A549 (cell line): ENCODE measurements around the gene SHD. TPM values are rescaled to one million over a fixed set of nuclear protein-coding genes. Genes with fewer than 3 reads are reported as not detected.
A peak's percentile ranks its signal among the peaks of the same experiment; 100 is the strongest.

Source experiments
- ATAC-seq, 2 experiments: fragments of 200-7000 bp in 1 of 2; fragments of >200 bp in 1 of 2; cut with Nextera tagmentation in 1 of 2; cut with Tn5 transposase in 1 of 2; 3 replicates each; pipeline versions ENCODE4 v1.8.0 to v1.9.1; 2018 to 2020; ENCODE audit warnings: mild to moderate bottlenecking in 1 of 2, moderate library complexity in 1 of 2
- CTCF ChIA-PET: fragments of 300-600 bp; sonication (Branson Sonifier 250); formaldehyde crosslinking; extraction: SDS; loops from one replicate; lab custom pipeline; 2021; ENCODE audit warnings: antibody characterized with exemption, inconsistent platforms; lab: Yijun Ruan, JAX
- POLR2A ChIA-PET: fragments of 350-600 bp; formaldehyde crosslinking; extraction: SDS; loops from one replicate; lab custom pipeline; 2021; ENCODE audit warnings: antibody characterized with exemption, inconsistent platforms; lab: Yijun Ruan, JAX
- DNase-seq, 2 experiments: peaks; one replicate each; pipeline versions ENCODE4 v3.0.0 to v3.0.0-alpha.2; 2011 to 2016; ENCODE audit warnings: low read depth in 1 of 2, low spot score in 1 of 2
- FAIRE-seq: peaks from 2 replicates; lab custom pipeline; 2011; peaks lifted over from hg19 to GRCh38; lab: Jason Lieb, UNC
- H3K27ac ChIP-seq, 2 experiments: fragments of >200 bp; sonication (Bioruptor Twin); formaldehyde crosslinking; 3 replicates each; pipeline ENCODE4 v1.5.1; 2016 to 2017
- H3K4me1 ChIP-seq: fragments of >200 bp; sonication (Bioruptor Twin); formaldehyde crosslinking; 3 replicates; pipeline ENCODE4 v1.6.1; 2016
- H3K4me2 ChIP-seq: fragments of >200 bp; sonication (Bioruptor Twin); formaldehyde crosslinking; 3 replicates; pipeline ENCODE4 v1.6.1; 2016
- H3K4me3 ChIP-seq: fragments of >200 bp; sonication (Bioruptor Twin); formaldehyde crosslinking; 3 replicates; pipeline ENCODE4 v1.5.1; 2016
- H3K9me3 ChIP-seq: fragments of >200 bp; sonication (Bioruptor Twin); formaldehyde crosslinking; 3 replicates; pipeline ENCODE4 v1.6.1; 2016
- ATOH8 ChIP-seq: fragments of 250-450 bp; sonication (Bioruptor Pico); IDR thresholded peaks from 2 replicates; pipeline ENCODE4 v1.5.0; 2020; ENCODE audit warnings: low read depth, mild to moderate bottlenecking, moderate library complexity
- BCL3 ChIP-seq: fragments of >200 bp; sonication (Bioruptor Twin); formaldehyde crosslinking; IDR thresholded peaks from 3 replicates; pipeline ENCODE4 v1.6.1; 2016
- CEBPB ChIP-seq, 2 experiments: fragments of >200 bp in 1 of 2; sonication (Bioruptor Twin) in 1 of 2; formaldehyde crosslinking in 1 of 2; IDR thresholded peaks; 2 replicates each; pipeline ENCODE4 v1.6.1; 2012 to 2016
- CHD4 ChIP-seq: fragments of 200-600 bp; sonication (generic); IDR thresholded peaks from 2 replicates; pipeline ENCODE4 v1.6.1; 2016; ENCODE audit warnings: antibody characterized with exemption, mild to moderate bottlenecking, borderline replicate concordance
- E2F6 ChIP-seq: IDR thresholded peaks from 2 replicates; pipeline ENCODE4 v1.6.1; 2012; ENCODE audit warnings: low read depth, borderline replicate concordance
- EHF ChIP-seq: fragments of 250-450 bp; sonication (Bioruptor Pico); IDR thresholded peaks from 2 replicates; pipeline ENCODE4 v1.5.0; 2020; ENCODE audit warnings: mild to moderate bottlenecking
- EHMT2 ChIP-seq: fragments of 200-600 bp; sonication (generic); IDR thresholded peaks from 2 replicates; pipeline ENCODE4 v1.6.1; 2016; ENCODE audit warnings: antibody characterized with exemption, low read depth, mild to moderate bottlenecking, moderate library complexity
- EP300 ChIP-seq, 2 experiments: fragments of >200 bp; sonication (Bioruptor Twin); formaldehyde crosslinking; IDR thresholded peaks; 2 replicates in 1 of 2; 3 replicates in 1 of 2; pipeline ENCODE4 v1.6.1; 2016 to 2017
- HMGXB4 ChIP-seq: fragments of 250-450 bp; sonication (Bioruptor Pico); IDR thresholded peaks from 2 replicates; pipeline ENCODE4 v1.5.0; 2021; ENCODE audit warnings: mild to moderate bottlenecking, moderate library complexity, borderline replicate concordance
- HOXA7 ChIP-seq: fragments of 250-450 bp; sonication (Bioruptor Pico); IDR thresholded peaks from 2 replicates; pipeline ENCODE4 v1.5.0; 2020; ENCODE audit warnings: mild to moderate bottlenecking, moderate library complexity
- HOXB5 ChIP-seq: fragments of 250-450 bp; sonication (Bioruptor Pico); IDR thresholded peaks from 2 replicates; pipeline ENCODE4 v1.5.0; 2020; ENCODE audit warnings: mild to moderate bottlenecking, moderate library complexity
- JUN ChIP-seq, 2 experiments: fragments of >200 bp; sonication (Bioruptor Twin); formaldehyde crosslinking; IDR thresholded peaks; 2 replicates in 1 of 2; 3 replicates in 1 of 2; pipeline ENCODE4 v1.6.1; 2016 to 2017
- MYC ChIP-seq: IDR thresholded peaks from 2 replicates; pipeline ENCODE4 v1.6.1; 2012; ENCODE audit warnings: mild to moderate bottlenecking, inconsistent platforms, low read length, improper control_type of control experiment, borderline replicate concordance
- PHF8 ChIP-seq: fragments of 200-600 bp; sonication (generic); IDR thresholded peaks from 2 replicates; pipeline ENCODE4 v1.6.1; 2016; ENCODE audit warnings: low read depth, mild to moderate bottlenecking, antibody characterized with exemption, moderate library complexity, borderline replicate concordance
- RAD21 ChIP-seq, 2 experiments: fragments of >200 bp in 1 of 2; sonication (Bioruptor Twin) in 1 of 2; formaldehyde crosslinking in 1 of 2; IDR thresholded peaks in 1 of 2; conservative IDR thresholded peaks in 1 of 2; 2 replicates in 1 of 2; 3 replicates in 1 of 2; pipeline ENCODE4 v1.6.1; 2012 to 2018; ENCODE audit warnings: inconsistent platforms in 1 of 2
- RARB ChIP-seq: fragments of 250-450 bp; sonication (Bioruptor Pico); IDR thresholded peaks from 2 replicates; pipeline ENCODE4 v1.8.0; 2021; ENCODE audit warnings: mild to moderate bottlenecking, moderate library complexity
- RNF2 ChIP-seq: fragments of 200-600 bp; sonication (generic); IDR thresholded peaks from 2 replicates; pipeline ENCODE4 v1.6.1; 2016; ENCODE audit warnings: low read depth, mild to moderate bottlenecking, antibody characterized with exemption, moderate library complexity, borderline replicate concordance
- ZC3H11A ChIP-seq: fragments of 450-650 bp; IDR thresholded peaks from 2 replicates; pipeline ENCODE4 v1.6.1; 2014; ENCODE audit warnings: antibody characterized with exemption, mild to moderate bottlenecking
- ZFP36 ChIP-seq: fragments of 450-650 bp; IDR thresholded peaks from 2 replicates; pipeline ENCODE4 v1.6.1; 2014; ENCODE audit warnings: borderline replicate concordance; ENCODE audit not compliant: partially characterized antibody
- WGBS: methylation state at CpG from one replicate; pipeline ENCODE4 v1.1.6; 2017; ENCODE audit errors: missing lambda C conversion rate; 5-methylcytosine and 5-hydroxymethylcytosine counted together
- polyA plus RNA-seq, 4 experiments: library from polyadenylated mRNA; depleted of rRNA in 3 of 4; stranded (reverse); fragments of >200 nt; fragmentation: RNase III in 1 of 4; extraction: RNeasy Plus Mini Kit Qiagen cat#74134 plus additional on column Dnase treatment in 1 of 4; gene quantifications; 2 replicates in 3 of 4; 3 replicates in 1 of 4; pipeline ENCODE4 v1.2.3, GENCODE V29; 2011 to 2017

SHD gene
- polyA plus RNA-seq, 2 of the 4 experiments (the other 2 are of a cell fraction), result 0.08 TPM; not detected in 1

GRCh38 chr19:4305257-4305612, 26.2 kb downstream of the SHD start:
- DNase-seq (no peak), FAIRE-seq (no peak), ATAC-seq (no peak)
- no peak for TF ChIP-seq PHF8
- POLR2A ChIA-PET, result interaction anchor here (1.6 kb wide), 1 partner anchor 38 kb away, joined by 5 read pairs; the partner anchor contains the start of gene MPND
- CTCF ChIA-PET, result interaction anchor here (1.6 kb wide), 1 partner anchor 19 kb away, joined by 3 read pairs; no protein-coding TSS in a partner anchor
- 85% methylated on average over 6 of the region's 7 CpGs for WGBS
- Histone ChIP-seq H3K4me3 (peak overlapping the region; percentile 59; the same call in 2 of the 3 replicates), H3K4me2 (peak overlapping the region; percentile 71), H3K9me3 (no peaks in the 10 kb centered on the region), H3K27ac (peak overlapping the region in 1 of 2 experiments; percentile 94; a peak in 3 of 6 replicates), H3K4me1 (no peaks in the 10 kb centered on the region)

GRCh38 chr19:4305659-4306058, 26.6 kb downstream of the SHD start:
- DNase-seq (no peak), FAIRE-seq (no peak), ATAC-seq (no peak)
- CTCF ChIA-PET, result interaction anchor here (1.6 kb wide), 1 partner anchor 18 kb away, joined by 3 read pairs; no protein-coding TSS in a partner anchor
- Histone ChIP-seq H3K4me1 (no peaks in the 10 kb centered on the region), H3K4me3 (no peak overlapping the region), H3K27ac (no peak overlapping the region), H3K9me3 (no peaks in the 10 kb centered on the region), H3K4me2 (no peak overlapping the region)
- no peak for TF ChIP-seq CHD4
- no peak for TF ChIP-seq EP300 (IDR thresholded peaks at IDR 0.05)
- no peak for TF ChIP-seq E2F6
- TF ChIP-seq ZFP36, result no peak
- TF ChIP-seq ATOH8 (CRISPR knock-in tag), result no peak
- no peak for TF ChIP-seq RAD21 (conservative IDR thresholded peaks at IDR 0.05 in 1 of 2, IDR thresholded peaks at IDR 0.05 in 1 of 2)
- TF ChIP-seq RARB (CRISPR knock-in tag), result no peak
- no peak for TF ChIP-seq HOXA7 (CRISPR knock-in tag)
- no peak for TF ChIP-seq ZC3H11A
- TF ChIP-seq EHF (CRISPR knock-in tag), result no peak
- no peak for TF ChIP-seq JUN (IDR thresholded peaks at IDR 0.05)
- no peak for TF ChIP-seq EHMT2
- no peak for TF ChIP-seq RNF2
- no peak for TF ChIP-seq HOXB5 (CRISPR knock-in tag)
- no peak for TF ChIP-seq BCL3
- no peak for TF ChIP-seq MYC
- no peak for TF ChIP-seq HMGXB4 (CRISPR knock-in tag)
- TF ChIP-seq CEBPB (IDR thresholded peaks at IDR 0.05), result no peak
- POLR2A ChIA-PET, result interaction anchor here (1.6 kb wide), 1 partner anchor 38 kb away, joined by 5 read pairs; the partner anchor contains the start of gene MPND
- WGBS, result 82% methylated on average over 12 of the region's 16 CpGs
